HG03108 (cell line): ENCODE results near the gene AFF3.
"Not testable (repeated sequence)": the region's sequence is repeated elsewhere in the genome, so short reads cannot be mapped to it uniquely, and the experiment has no call there.

ENCODE experiments used
- ATAC-seq: cut with Tn5 transposase; IDR thresholded peaks from one replicate; pipeline ENCODE4 v1.9.1; 2021; ENCODE audit warnings: moderate library complexity; ENCODE audit not compliant: unreplicated experiment

Gene AFF3

DNA sequence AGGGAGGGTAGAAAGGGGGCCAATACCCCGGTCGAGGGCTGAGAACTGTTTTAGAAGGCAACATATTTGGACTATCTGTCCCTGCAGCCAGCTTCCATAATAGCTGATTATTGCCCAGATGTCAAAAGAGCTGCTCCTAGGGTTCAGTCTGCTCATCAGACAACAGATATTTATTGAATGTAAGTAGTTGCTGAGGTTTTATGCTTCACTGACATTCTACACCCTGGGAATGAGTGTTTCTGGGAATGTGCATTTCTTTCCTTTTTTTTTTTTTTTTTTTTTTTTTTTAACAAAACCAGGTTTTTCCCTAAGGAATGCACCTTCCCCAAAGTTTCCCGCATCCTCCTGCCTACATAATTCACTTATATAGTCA lies 33.8 kb downstream of the AFF3 start:
- ATAC-seq, result not testable (repeated sequence)

DNA sequence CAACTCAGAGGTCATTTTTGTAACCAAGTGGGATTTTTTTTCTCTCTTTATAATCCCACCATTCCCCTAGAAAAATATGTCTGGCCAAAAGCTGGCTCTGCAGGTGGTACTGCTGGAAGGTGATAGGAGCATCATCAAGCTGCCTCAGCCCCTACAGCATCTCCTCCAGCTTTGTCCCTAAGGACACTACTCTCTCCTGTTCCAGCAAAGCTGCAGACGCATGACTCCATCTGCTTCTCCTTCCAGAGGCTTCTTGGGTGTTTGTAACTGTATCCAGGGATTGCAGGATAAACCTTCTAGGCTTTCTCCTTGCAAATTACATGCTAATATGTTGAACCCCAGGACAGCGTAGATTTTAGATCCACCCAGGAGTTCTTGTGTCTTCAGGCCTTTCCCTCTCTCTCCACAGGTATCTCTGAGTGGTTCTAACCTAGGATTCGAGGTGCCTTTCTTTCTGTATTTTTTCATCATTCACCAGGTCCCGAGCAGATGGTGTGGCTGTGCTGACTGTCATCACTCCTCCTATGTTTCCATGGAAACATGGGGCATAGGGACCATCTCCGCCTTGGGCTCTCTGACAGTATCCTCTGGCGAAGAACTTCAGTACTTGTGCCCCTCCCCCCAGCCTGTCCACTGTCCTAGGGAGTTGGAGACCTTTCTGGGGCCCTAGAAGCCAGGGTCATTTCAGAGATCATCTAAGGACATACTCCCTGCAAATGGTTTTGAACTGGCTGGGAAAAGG lies 34.3 kb downstream of the AFF3 start:
- ATAC-seq, result no peak

DNA sequence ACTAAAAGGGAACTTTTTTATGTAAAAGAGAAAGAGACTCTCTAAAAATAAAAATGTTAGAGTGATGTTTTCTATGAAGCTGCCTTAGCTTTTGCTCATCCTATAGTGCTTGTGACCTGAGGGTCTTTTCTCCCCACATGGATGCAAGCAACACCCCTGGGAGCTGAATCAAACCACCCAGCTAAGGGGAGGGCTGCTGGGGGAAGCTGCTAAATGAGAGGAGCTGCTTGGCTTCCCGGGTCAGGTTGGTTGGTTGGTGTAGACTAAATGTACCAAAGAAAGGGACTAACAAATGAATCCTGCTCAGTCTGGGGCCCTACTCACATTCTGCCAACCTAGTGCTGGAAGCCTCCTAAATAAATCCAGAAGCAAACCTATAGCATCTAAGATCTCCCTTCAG lies 35.0 kb downstream of the AFF3 start:
- ATAC-seq, result no peak

DNA sequence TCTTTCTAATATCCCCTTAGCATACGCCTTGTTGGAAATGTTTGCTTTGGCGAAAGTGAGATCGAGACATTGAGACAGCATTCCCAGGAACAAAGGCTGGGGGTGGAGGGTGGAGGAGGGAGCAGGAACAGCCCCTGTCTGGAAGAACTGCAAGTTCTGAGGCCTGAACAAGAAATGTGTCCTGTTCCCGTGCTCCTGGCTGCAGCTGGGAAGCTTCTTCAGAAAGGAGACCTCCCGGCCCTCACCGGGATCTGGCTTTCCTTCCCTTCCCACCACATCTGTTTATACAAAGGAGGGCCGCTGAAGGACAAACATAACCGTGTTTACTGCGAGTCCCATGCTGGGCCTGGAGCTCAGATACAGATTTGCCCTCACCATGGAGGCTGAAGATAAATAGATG lies 35.9 kb downstream of the AFF3 start:
- ATAC-seq, result no peak

DNA sequence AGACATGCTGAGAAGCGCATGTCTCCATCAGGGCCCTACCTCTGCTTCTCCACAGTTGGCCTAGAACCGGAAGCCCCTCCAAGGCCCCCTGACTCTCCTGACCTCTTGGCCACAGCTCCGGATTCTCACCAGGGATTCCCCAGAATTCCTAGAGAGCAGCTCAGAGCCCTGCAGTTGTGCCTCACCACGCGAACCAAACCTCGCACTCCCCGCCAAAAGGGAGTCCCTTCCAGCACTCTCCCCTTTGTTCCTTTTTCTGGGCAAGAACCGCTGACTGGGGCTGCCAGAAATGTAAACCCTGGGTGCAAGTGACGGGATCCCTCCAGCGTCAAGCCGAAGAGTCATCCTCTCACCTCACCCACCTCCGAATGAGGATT lies 36.7 kb downstream of the AFF3 start:
- no peak for ATAC-seq

DNA sequence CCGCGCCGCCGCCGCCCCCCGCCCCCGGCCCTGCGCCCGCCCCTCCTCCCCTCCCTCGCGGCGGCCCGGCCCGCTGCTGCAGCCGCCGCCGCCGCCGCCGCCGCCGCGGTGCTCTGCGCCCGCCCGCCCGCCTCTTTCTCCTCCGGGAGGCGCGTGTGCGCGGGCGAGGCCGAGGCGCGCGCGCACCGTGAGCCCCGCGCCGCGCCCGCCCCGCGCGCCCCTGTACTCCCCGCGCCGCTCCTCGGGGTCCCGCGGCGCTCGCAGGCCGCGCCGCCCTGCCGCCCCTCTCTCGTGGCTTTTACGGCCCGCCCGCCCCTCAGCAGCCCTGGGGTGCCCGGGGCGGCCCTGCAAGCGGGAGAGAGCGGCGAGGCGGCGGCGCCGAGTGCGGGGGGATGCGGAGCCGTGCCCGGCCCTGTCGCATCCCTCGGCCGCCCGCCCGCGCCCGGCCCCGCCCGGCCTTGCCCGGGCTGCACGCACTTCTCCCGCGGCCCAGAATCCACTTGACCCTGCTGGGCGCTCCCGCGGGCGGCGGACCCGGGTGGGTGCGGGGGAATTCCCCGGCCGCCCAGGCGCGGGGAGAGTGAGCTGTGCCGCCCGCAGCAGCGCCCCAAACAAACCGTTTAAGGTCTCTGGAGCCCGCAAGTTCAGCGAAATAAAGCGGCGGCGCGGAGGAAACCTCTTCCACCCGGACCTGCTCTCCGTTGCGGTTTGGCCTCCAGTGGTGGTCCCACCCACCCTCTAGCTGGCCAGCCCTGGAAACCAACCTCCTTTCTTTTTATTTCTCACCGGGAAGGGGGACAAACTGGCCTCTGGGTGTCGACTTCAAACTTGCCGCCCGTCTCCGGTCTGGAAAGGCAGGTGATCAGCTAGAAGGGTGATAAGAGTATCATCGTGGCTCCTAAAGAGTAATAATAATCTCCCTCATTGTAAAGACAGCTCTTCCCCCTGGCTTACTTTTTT lies 37.4 kb downstream of the AFF3 start:
- ATAC-seq, result no peak

DNA sequence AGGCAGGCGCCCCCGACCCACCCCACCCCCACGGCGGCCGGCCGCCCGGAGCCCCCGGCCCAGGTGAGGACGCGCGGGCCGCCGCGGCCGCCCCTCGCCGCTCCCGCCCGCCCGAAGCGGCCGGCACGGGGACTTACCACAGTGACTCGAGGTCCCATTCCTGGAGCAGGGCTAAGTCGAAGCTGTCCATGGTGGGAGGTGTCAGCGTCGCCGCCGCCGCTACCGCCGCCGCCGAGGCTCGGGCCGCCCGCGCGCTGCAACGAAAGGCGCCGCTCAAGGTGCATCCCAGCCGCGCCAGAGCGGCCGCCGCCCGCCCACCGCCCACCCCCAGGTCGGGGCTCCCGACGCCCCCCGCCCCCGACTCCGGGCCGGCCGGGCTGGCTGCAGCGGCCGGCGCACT lies 38.1 kb downstream of the AFF3 start:
- ATAC-seq, result not testable (repeated sequence)

DNA sequence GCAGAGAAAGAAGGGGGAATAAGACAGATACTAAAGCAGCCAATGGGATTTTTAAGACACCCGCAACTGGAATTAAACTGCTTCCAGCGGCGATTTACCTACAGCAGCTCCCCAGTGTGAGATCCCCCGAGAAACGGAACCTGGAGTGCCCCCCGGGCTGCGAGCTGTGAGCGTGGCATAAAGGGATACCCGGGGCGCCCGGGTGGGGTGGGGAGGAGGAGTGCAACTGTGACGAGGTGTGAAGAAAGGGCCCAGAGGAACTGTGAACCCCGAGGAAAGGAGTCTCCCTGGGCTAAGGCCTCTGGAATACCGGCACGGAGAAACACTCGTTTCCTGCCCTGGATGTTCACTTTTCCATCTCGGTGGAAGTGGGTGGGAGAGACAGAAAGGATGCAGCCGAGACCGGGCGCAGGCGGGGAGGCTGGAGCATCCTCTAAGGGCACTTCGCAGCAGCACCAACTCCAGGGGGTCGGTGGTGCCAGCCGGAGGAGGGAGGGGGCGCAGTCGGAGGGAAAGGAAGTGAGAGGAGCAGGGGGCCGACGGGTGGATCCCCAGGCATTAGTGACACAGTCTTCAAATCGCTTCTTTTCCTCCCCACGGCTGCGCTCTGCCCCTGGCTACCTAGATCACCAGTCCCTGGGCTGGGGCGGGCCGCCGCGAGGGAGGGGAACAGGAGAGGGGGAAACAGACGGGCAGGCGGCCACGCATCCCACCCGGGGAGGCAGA lies 38.7 kb downstream of the AFF3 start:
- ATAC-seq, result not testable (repeated sequence)

DNA sequence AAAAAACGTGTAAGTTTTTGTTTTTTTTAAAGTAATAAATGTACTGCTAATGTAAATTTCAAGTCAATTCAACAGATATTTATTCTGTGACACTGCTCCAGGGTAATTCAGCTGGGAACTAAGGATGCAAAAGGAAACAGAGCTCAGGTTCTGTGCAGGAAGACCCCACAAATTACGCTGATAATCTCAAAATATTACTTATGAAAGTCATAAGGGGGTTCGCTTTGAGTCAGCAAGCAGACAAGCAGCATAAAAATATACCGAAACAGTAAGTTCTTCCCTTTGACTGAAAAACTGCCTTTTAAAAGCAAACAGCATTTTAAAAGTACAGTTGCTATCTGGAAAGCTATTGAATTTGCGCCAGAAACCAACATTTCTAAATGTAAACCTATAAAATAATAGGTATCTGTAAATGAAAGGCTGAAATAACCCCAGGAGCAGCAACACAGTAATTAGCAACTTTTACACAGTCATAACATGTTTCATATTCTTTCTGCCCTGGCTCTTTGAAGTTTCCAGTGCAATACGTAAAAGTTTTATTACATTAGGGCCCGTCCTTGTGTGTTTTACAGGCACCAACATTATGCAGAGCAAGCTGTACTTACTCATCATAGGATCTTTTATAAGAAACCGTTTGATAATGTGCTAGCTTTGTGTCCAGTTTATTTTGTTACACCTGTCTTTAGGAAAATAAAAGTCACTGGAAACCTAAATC lies 39.8 kb downstream of the AFF3 start:
- ATAC-seq, result not testable (repeated sequence)

DNA sequence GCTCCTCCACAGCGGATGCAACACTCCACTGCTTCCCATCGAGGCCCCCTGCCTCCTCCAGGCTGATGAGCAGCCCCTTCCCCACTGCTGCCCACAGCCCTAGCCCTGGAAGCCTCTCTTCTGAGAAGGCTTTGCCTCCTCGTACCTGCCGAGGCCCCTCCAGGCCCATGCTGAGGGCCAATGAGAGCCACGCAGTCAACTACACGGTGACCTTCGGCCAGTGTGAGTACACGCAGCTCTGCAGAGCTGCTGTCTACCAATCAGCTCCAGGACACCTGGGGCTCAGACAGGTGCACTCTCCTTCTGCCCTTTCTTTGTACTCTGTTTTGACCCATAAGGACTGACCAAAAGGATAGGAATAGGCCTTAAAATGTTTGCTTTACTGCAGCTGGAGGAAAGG lies 43.5 kb downstream of the AFF3 start:
- ATAC-seq, result not testable (repeated sequence)

DNA sequence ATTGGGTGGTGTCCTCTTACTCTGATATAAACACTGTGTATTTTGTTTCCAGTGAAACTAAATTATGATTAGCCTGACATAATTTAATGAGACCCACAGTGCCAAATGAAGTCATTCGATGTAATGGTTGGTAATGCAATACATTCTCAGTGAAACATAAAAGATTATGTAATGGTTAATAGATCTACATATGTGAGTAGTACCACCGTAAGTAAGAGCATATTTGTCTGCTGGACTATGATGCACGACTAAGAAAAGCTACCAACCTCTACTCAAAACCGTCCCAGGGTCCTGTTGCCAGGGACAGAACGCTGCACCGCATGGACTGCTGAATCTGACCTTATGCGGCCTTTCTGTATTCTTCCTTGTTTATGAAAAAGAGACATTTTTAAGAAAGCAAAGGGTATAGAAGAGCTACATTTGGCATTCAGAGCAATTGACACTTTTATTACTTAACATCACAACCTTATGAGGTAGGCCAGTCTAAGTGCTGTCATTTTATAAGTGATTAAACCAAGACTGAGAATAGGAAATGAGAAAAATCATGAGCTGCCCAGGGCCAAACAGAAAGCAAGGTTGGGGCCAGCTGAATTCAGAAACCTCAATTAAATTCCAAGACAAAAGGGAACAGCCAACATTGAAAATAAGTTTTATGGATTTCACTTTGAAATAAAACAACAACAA lies 44.6 kb downstream of the AFF3 start:
- ATAC-seq, result not testable (repeated sequence)

DNA sequence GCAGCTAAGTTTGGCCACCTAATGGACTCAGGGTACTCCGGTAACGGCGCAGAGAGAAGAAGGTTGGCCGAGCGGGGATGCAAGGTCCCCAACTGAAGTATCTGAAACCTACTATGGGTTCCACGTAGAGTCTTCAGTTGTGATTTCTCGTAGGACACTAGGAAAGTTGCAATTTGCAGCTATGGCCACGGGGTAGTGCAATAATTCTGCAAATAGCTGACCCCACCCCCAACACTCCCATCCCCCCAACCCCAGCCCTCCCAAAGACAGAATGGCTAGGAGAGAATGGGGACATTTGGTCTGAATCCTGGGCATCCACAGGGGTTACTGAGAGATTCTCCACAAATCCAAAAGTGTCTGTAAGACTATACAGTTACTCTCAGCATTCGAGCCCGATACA lies 46.5 kb downstream of the AFF3 start:
- ATAC-seq, result not testable (repeated sequence)

DNA sequence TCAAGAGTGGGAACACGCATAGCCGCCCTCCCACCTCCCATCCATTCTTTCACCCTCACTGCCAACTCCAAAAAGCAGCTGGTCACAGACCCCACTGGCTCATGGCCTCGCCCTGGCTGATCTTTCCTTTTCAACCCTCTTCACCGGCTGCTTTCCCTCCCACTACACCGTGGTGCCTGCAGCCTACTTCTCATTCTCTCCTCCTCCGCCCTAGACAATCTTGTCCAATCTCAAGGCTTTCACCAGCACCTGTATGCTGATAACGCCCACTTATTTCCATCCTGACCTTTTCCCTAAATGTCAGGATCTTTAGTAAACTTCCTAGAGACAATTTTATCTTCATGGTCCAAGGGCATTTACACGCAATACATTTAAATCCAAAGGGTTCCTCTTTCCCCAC lies 50.6 kb downstream of the AFF3 start:
- not testable (repeated sequence) for ATAC-seq

DNA sequence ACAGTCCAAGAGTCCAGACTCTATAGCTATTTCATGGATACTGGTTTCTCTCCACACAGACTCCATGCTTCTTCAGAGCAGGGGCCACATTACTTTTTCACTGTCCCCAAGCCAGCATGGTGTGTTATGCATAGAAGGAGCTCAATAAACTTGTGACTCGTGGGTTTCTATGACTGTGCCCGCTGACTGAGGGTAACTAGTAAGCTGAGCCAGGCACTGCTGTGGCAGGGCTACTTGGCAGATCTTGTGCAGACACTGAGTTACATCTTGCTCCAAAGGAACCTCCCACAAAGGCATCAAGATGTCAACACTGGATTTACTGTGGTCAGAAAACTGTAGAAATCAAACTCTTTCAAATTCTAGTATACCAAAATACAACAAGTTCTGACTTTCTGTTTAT lies 56.6 kb downstream of the AFF3 start:
- ATAC-seq, result not testable (repeated sequence)

DNA sequence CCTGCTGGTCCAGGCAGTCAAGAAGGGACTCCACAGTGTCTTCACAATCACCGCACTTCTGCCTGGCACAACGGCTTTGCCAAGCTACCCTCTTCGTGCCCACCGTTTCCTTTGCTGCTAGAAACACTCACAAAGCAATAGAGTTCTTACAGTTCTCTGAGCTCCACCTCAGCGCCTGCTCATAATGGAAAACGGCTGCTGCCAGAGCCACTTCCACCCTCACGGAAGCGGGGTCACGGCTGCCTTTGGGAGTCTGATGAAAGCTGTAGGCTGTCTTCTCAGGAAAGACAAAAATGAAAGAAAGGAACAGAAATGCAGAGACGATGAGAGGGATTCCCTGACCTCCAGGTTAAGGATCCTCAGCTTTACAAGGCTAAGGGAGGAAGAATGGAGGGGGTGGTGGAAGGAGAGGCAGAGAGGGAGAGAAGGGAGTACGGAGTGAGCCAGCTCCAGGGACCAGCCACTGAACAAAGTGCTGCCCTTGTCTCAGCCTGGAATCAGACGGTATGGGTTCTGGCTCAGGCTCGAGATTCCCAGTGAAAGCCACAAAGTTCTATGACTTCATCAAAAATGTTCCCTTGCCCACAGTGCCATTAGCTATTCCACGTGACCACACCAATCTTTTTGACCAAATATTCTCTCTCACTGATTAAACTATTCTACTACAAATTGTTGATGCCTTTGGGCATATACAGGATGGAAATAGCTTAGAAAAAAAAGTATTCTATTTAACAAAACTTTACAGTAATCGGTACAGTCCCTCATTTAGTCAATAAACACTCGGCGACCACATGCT lies 58.8 kb downstream of the AFF3 start:
- not testable (repeated sequence) for ATAC-seq

DNA sequence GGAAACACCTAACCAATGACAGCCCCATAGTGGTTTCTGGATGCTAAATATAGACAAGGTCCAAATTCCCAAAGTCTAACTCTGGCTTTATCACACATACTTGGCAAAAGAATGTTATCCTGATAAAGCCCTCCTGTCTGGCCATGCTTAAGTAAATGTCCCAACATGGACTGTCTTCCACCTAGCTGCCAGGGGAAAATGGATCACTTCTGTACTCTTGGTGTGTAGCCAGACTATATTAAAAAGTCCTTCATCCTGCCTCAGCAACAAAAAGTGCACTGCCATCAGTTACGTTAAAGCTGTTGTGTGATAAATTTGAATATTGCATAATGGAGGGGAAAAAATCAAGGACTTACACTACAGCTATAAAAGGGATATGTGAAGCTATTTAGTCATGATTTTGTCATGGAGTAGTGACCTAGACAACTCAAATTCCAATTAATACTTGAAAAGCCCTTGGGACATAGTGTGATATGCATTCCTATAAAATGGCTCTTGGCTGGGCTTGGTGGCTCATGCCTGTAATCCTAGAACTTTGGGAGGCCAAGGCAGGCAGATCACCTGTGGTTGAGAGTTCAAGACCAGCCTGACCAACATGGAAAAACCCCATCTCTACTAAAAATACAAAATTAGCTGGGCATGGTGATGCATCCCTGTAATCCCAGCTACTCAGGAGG lies 60.0 kb downstream of the AFF3 start:
- not testable (repeated sequence) for ATAC-seq

DNA sequence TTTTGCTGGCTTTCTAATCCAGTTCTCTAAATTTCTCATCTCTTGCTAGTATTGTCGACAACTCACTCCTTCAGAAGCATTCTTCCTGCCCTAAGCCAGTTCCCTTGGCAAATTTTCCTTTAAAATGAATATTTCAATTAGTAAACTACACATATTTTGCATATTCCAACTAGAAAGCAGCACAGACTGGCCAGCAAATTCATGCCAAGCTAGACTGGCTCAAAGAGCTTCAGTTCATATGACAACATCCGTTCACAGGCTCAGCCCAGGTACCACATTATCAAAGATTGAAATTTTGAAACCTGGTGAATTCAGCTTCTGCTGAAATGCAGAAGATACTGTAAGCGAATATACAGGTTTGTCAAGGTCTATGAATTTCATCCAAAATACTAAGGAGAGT lies 64.5 kb downstream of the AFF3 start:
- ATAC-seq, result no peak

DNA sequence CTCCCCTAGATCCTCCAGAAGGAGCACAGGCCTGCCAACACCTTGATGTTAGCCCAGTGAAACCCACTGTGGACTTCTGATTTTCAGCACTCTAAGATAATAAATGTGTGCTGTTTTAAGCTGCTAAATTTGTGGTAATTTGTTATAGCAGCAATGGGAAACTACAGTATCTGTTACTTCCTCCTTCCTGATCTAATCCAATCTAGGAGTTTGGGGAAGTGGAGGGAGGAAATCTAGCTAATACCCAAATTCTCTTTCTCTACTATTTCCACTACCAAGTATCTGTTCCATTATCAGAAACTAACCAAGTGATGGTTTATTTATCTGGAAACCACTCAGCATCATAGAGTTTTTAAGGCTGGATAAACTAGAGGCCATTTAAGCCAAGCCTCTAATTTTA lies 64.9 kb downstream of the AFF3 start:
- no peak for ATAC-seq

DNA sequence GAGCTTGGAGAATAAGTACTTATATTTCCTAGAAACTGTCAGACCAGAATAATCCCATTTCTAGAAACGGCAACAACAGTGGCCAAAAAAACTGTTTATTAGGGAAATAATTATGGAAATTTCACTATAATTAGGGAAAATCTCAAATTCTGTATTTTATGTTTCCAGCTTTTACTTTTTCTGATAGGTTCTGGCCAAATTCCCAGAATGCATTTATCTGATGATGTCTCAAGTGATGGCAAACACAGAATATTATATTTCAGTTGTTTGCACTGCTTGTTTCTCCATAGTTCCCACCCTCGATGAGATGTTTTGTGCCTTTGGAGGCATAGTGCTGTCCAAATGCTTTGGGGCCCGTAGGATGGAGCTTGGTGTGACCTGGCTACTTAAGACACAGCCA lies 66.9 kb downstream of the AFF3 start:
- ATAC-seq, result no peak
